GM19395 (cell line): ENCODE measurements around the gene MPZL1.

Experiments used
- ATAC-seq: cut with Tn5 transposase; IDR thresholded peaks from one replicate; pipeline ENCODE4 v1.9.1; 2021; ENCODE audit warnings: mild to moderate bottlenecking, moderate library complexity; ENCODE audit not compliant: unreplicated experiment

Gene MPZL1

GRCh38 chr1:167774710-167775109 is 52.9 kb downstream of the MPZL1 start:
- ATAC-seq = no peak

GRCh38 chr1:167775178-167775577 is 53.4 kb downstream of the MPZL1 start:
- no peak for ATAC-seq

- ATAC-seq = no peak
Observed at GRCh38 chr1:167776151-167776550, 54.4 kb downstream of the MPZL1 start.

GRCh38 chr1:167776616-167777268 is 55.0 kb downstream of the MPZL1 start:
- no peak for ATAC-seq

GRCh38 chr1:167777269-167777650 is 55.5 kb downstream of the MPZL1 start:
- no peak for ATAC-seq

- ATAC-seq = no peak
Observed at GRCh38 chr1:167781558-167781957, 59.8 kb downstream of the MPZL1 start.

GRCh38 chr1:167782946-167783345 is 61.2 kb downstream of the MPZL1 start:
- ATAC-seq = no peak

- ATAC-seq = no peak
Observed at GRCh38 chr1:167784876-167785550, 63.2 kb downstream of the MPZL1 start.

- no peak for ATAC-seq
Observed at GRCh38 chr1:167786502-167786901, 64.7 kb downstream of the MPZL1 start.

GRCh38 chr1:167789501-167789900 is 67.7 kb downstream of the MPZL1 start:
- no peak for ATAC-seq

- no peak for ATAC-seq
Observed at GRCh38 chr1:167790117-167790516, 68.3 kb downstream of the MPZL1 start.

GRCh38 chr1:167791281-167792187 is 69.8 kb downstream of the MPZL1 start:
- ATAC-seq = no peak

- ATAC-seq = no peak
Observed at GRCh38 chr1:167792188-167792565, 70.4 kb downstream of the MPZL1 start.

- no peak for ATAC-seq
Observed at GRCh38 chr1:167794043-167794442, 72.3 kb downstream of the MPZL1 start.

GRCh38 chr1:167795810-167796740 is 74.3 kb downstream of the MPZL1 start:
- ATAC-seq = no peak

- ATAC-seq = no peak
Observed at GRCh38 chr1:167797015-167797414, 75.2 kb downstream of the MPZL1 start.

- no peak for ATAC-seq
Observed at GRCh38 chr1:167798952-167799351, 77.2 kb downstream of the MPZL1 start.

GRCh38 chr1:167799747-167800146 is 78.0 kb downstream of the MPZL1 start:
- no peak for ATAC-seq

GRCh38 chr1:167800251-167800650 is 78.5 kb downstream of the MPZL1 start:
- no peak for ATAC-seq

GRCh38 chr1:167802235-167802634 is 80.5 kb downstream of the MPZL1 start:
- ATAC-seq = no peak
